OCI-LY1 (cell line): ENCODE results near the gene SLC4A8.

Source experiments
- CTCF ChIP-seq: fragments of 200-600 bp; sonication (generic), shearing (Covaris generic); IDR thresholded peaks from 2 replicates; pipeline ENCODE4 v1.5.1; 2017; ENCODE audit warnings: mild to moderate bottlenecking, antibody characterized with exemption, low read length, moderate library complexity, mixed read lengths
- EZH2 ChIP-seq: fragments of 200-600 bp; sonication (generic), shearing (Covaris generic); IDR thresholded peaks from 2 replicates; pipeline ENCODE4 v1.8.0; 2017; ENCODE audit warnings: borderline replicate concordance, mixed run types, mild to moderate bottlenecking, antibody characterized with exemption, low read length, moderate library complexity, mixed read lengths

- TF ChIP-seq CTCF (no peak), EZH2 (no peak)
Observed at GRCh38 chr12:51460519-51460918, 35.9 kb downstream of the SLC4A8 start.
